DND-41 (cell line): Measurements from ENCODE around the gene AP3D1.

Experiments
- ATAC-seq: fragments of 200-7000 bp; cut with Tn5 transposase; 3 replicates; pipeline ENCODE4 v1.9.1; 2021; ENCODE audit warnings: low read depth; ENCODE audit not compliant: insufficient read depth
- DNase-seq: peaks from one replicate; pipeline ENCODE4 v3.0.0-alpha.2; 2020
- H2AFZ ChIP-seq: 2 replicates; pipeline ENCODE4 v1.6.0; 2012; ENCODE audit warnings: low read depth, low read length
- H3K27ac ChIP-seq: 2 replicates; pipeline ENCODE4 v1.5.1; 2012; ENCODE audit warnings: low read length, inconsistent platforms
- H3K27me3 ChIP-seq: fragments of 200-600 bp; sonication (generic); 2 replicates; pipeline ENCODE4 v1.6.0; 2012; ENCODE audit warnings: low read length, mild to moderate bottlenecking, inconsistent platforms; ENCODE audit not compliant: insufficient read depth, poor library complexity
- H3K36me3 ChIP-seq: 2 replicates; pipeline ENCODE4 v1.5.1; 2012; ENCODE audit warnings: low read length, inconsistent platforms; ENCODE audit not compliant: insufficient read depth
- H3K4me1 ChIP-seq: 2 replicates; pipeline ENCODE4 v1.5.1; 2012; ENCODE audit warnings: mild to moderate bottlenecking, low read length; ENCODE audit not compliant: insufficient read depth
- H3K4me2 ChIP-seq: 2 replicates; pipeline ENCODE4 v1.6.0; 2012; ENCODE audit warnings: mild to moderate bottlenecking, moderate library complexity, low read length, inconsistent platforms; ENCODE audit not compliant: insufficient read depth
- H3K4me3 ChIP-seq, 2 experiments: fragments of 200-600 bp in 1 of 2; shearing (Covaris generic) in 1 of 2; 2 replicates each; pipeline ENCODE4 v1.5.1; 2012 to 2016; ENCODE audit warnings: inconsistent platforms in 2 of 2, low read length in 2 of 2, mild to moderate bottlenecking in 2 of 2, low read depth in 1 of 2, moderate library complexity in 1 of 2
- H3K79me2 ChIP-seq: 2 replicates; pipeline ENCODE4 v1.6.0; 2012; ENCODE audit warnings: low read length, inconsistent platforms; ENCODE audit not compliant: insufficient read depth
- H3K9ac ChIP-seq: 2 replicates; pipeline ENCODE4 v1.6.0; 2012; ENCODE audit warnings: low read depth, mild to moderate bottlenecking, inconsistent platforms, low read length, moderate library complexity
- H3K9me3 ChIP-seq: 2 replicates; pipeline ENCODE4 v1.5.1; 2012; ENCODE audit warnings: low read length, moderate library complexity, mild to moderate bottlenecking, inconsistent platforms; ENCODE audit not compliant: insufficient read depth, severe bottlenecking
- H4K20me1 ChIP-seq: 2 replicates; pipeline ENCODE4 v1.6.0; 2012; ENCODE audit warnings: low read length; ENCODE audit not compliant: insufficient read depth
- CTCF ChIP-seq: IDR thresholded peaks from 2 replicates; pipeline ENCODE4 v1.5.1; 2012; ENCODE audit warnings: borderline replicate concordance, low read length, moderate library complexity, mild to moderate bottlenecking; ENCODE audit not compliant: poor library complexity, severe bottlenecking; ENCODE audit errors: extremely low read depth
- EZH2 ChIP-seq: IDR thresholded peaks from 3 replicates; pipeline ENCODE4 v1.6.1; 2012; ENCODE audit warnings: borderline replicate concordance, low read depth, mild to moderate bottlenecking, moderate library complexity, low read length, inconsistent platforms; ENCODE audit not compliant: severe bottlenecking

Gene AP3D1

GRCh38 chr19:2080336-2080988, 70.9 kb downstream of the AP3D1 start:
- peaks cover 72% of the 10 kb centered on the region for H3K4me1 ChIP-seq
- H3K4me2 ChIP-seq = peak overlapping the region; percentile 74
- TF ChIP-seq CTCF (no peak), EZH2 (no peak)
- ATAC-seq = no peak
- peak overlapping the region; percentile 66 for H3K27ac ChIP-seq
- no peak for DNase-seq
- no peak overlapping the region for H2AFZ ChIP-seq
- H3K9me3 ChIP-seq = no peaks in the 10 kb centered on the region
- H3K4me3 ChIP-seq = peak overlapping the region in 1 of 2 experiments; percentile 67; a peak in 1 of 4 replicates
- peak overlapping the region; percentile 42; the same call in 1 of the 2 replicates for H3K9ac ChIP-seq
- H4K20me1 ChIP-seq = peaks cover 77% of the 10 kb centered on the region
- no peaks in the 10 kb centered on the region for H3K27me3 ChIP-seq
- peaks cover 96% of the 10 kb centered on the region for H3K79me2 ChIP-seq
- H3K36me3 ChIP-seq = peaks cover 92% of the 10 kb centered on the region

- peaks cover 99% of the 10 kb centered on the region for H3K79me2 ChIP-seq
- no peaks in the 10 kb centered on the region for H3K9me3 ChIP-seq
- DNase-seq = no peak
- H3K27ac ChIP-seq = peak overlapping the region; percentile 55
- peak overlapping the region in 1 of 2 experiments; percentile 67; a peak in 1 of 4 replicates for H3K4me3 ChIP-seq
- H4K20me1 ChIP-seq = peaks cover 78% of the 10 kb centered on the region
- no peaks in the 10 kb centered on the region for H3K27me3 ChIP-seq
- ATAC-seq = no peak
- no peak for TF ChIP-seq CTCF
- no peak for TF ChIP-seq EZH2
- H3K9ac ChIP-seq = peak overlapping the region; percentile 42; the same call in 1 of the 2 replicates
- peaks cover 67% of the 10 kb centered on the region for H3K4me1 ChIP-seq
- H3K4me2 ChIP-seq = peak overlapping the region; percentile 41
- peaks cover 95% of the 10 kb centered on the region for H3K36me3 ChIP-seq
- no peak overlapping the region for H2AFZ ChIP-seq
Observed at GRCh38 chr19:2079865-2080301, 71.5 kb downstream of the AP3D1 start.

GRCh38 chr19:2079076-2079864, 72.1 kb downstream of the AP3D1 start:
- no peak for TF ChIP-seq CTCF
- no peak for TF ChIP-seq EZH2
- Histone ChIP-seq H2AFZ (no peak overlapping the region), H3K79me2 (peaks cover 97% of the 10 kb centered on the region), H3K9ac (no peak overlapping the region; the same call in 1 of the 2 replicates), H3K27ac (peak overlapping the region; percentile 29; the same call in 1 of the 2 replicates), H3K4me1 (peaks cover 61% of the 10 kb centered on the region), H3K9me3 (no peaks in the 10 kb centered on the region), H3K36me3 (peaks cover 97% of the 10 kb centered on the region), H4K20me1 (peaks cover 78% of the 10 kb centered on the region), H3K4me3 (peak overlapping the region in 1 of 2 experiments; percentile 12; a peak in 1 of 4 replicates), H3K27me3 (no peaks in the 10 kb centered on the region), H3K4me2 (peak overlapping the region; percentile 30; the same call in 1 of the 2 replicates)
- ATAC-seq (no peak), DNase-seq (no peak)
